IMR-90 (cell line): ENCODE results near the gene ZNF862. TPM values are rescaled to one million over a fixed set of nuclear protein-coding genes. Genes with fewer than 3 reads are reported as not detected.

Experiments used
- ATAC-seq: fragments of 200-7000 bp; cut with Tn5 transposase; 2 replicates; pipeline ENCODE4 v1.9.1; 2020; ENCODE audit warnings: low read depth, mild to moderate bottlenecking, moderate library complexity
- BruUV-seq: library from RNA; stranded (reverse); fragments of 400-500 nt; replicated peaks from 2 replicates; lab custom pipeline; 2021; lab: Mats Ljungman, UMichigan
- CTCF ChIA-PET: fragments of 300-600 bp; formaldehyde crosslinking; extraction: SDS; loops from one replicate; lab custom pipeline; 2021; ENCODE audit warnings: antibody characterized with exemption; lab: Yijun Ruan, JAX
- POLR2A ChIA-PET: fragments of 300-600 bp; sonication (Branson Sonifier 250); formaldehyde crosslinking; loops from one replicate; lab custom pipeline; 2022; ENCODE audit warnings: antibody characterized with exemption; ENCODE audit not compliant: unreplicated experiment; lab: Charles Lee
- DNase-seq: peaks from one replicate; pipeline ENCODE4 v3.0.0; 2013
- H2AFZ ChIP-seq: replicated peaks from 2 replicates; pipeline ENCODE3; 2013; ENCODE audit warnings: low read length, mild to moderate bottlenecking; ENCODE audit not compliant: poor library complexity
- H2AK5ac ChIP-seq: 2 replicates; pipeline ENCODE4 v1.6.1; 2013; ENCODE audit warnings: low read depth, low read length, inconsistent platforms
- H2AK9ac ChIP-seq: replicated peaks from 2 replicates; pipeline ENCODE3; 2013; ENCODE audit warnings: mild to moderate bottlenecking, low read depth, low read length, moderate library complexity; ENCODE audit not compliant: poor library complexity
- H2BK120ac ChIP-seq: 2 replicates; pipeline ENCODE4 v1.6.1; 2013; ENCODE audit warnings: low read depth, low read length, inconsistent platforms
- H2BK15ac ChIP-seq: 3 replicates; pipeline ENCODE4 v1.6.1; 2013; ENCODE audit warnings: low read depth, low read length, inconsistent platforms
- H2BK20ac ChIP-seq: 2 replicates; pipeline ENCODE4 v1.6.1; 2013; ENCODE audit warnings: low read depth, mild to moderate bottlenecking, inconsistent platforms, low read length, moderate library complexity
- H2BK5ac ChIP-seq: 2 replicates; pipeline ENCODE4 v1.6.1; 2013; ENCODE audit warnings: mild to moderate bottlenecking, low read depth, low read length, inconsistent platforms; ENCODE audit not compliant: poor library complexity, severe bottlenecking
- H3K14ac ChIP-seq: replicated peaks from 2 replicates; pipeline ENCODE4 v1.6.1; 2013; ENCODE audit warnings: low read depth, low read length, inconsistent platforms
- H3K18ac ChIP-seq: 2 replicates; pipeline ENCODE4 v1.6.1; 2013; ENCODE audit warnings: low read depth, low read length, control low read depth
- H3K23ac ChIP-seq: 2 replicates; pipeline ENCODE4 v1.6.1; 2013; ENCODE audit warnings: low read depth, low read length, inconsistent platforms
- H3K27ac ChIP-seq: 2 replicates; pipeline ENCODE4 v1.5.1; 2013; ENCODE audit warnings: mild to moderate bottlenecking, control low read depth, low read length; ENCODE audit not compliant: insufficient read depth
- H3K27me3 ChIP-seq: 2 replicates; pipeline ENCODE4 v1.6.1; 2013; ENCODE audit warnings: low read length; ENCODE audit not compliant: control insufficient read depth, insufficient read depth
- H3K36me3 ChIP-seq: 2 replicates; pipeline ENCODE4 v1.6.1; 2013; ENCODE audit warnings: low read length, mixed read lengths; ENCODE audit not compliant: control insufficient read depth, insufficient read depth
- H3K4ac ChIP-seq: 2 replicates; pipeline ENCODE4 v1.6.1; 2013; ENCODE audit warnings: low read depth, low read length, inconsistent platforms
- H3K4me1 ChIP-seq: 2 replicates; pipeline ENCODE4 v1.6.1; 2013; ENCODE audit warnings: low read length, mixed read lengths; ENCODE audit not compliant: control insufficient read depth, insufficient read depth
- H3K4me2 ChIP-seq: 2 replicates; pipeline ENCODE4 v1.6.1; 2013; ENCODE audit warnings: low read depth, mild to moderate bottlenecking, control low read depth, low read length, moderate library complexity
- H3K4me3 ChIP-seq: 2 replicates; pipeline ENCODE4 v1.5.1; 2013; ENCODE audit warnings: low read depth, mild to moderate bottlenecking, control low read depth, low read length, moderate library complexity; ENCODE audit not compliant: insufficient read depth
- H3K56ac ChIP-seq: 2 replicates; pipeline ENCODE4 v1.6.1; 2013; ENCODE audit warnings: low read length, inconsistent platforms; ENCODE audit not compliant: insufficient read depth; ENCODE audit errors: extremely low read depth
- H3K79me1 ChIP-seq, 2 experiments: 2 replicates each; pipeline ENCODE4 v1.6.1; 2013; ENCODE audit warnings: low read length in 2 of 2, inconsistent platforms in 1 of 2, low read depth in 1 of 2
- H3K9ac ChIP-seq: 2 replicates; pipeline ENCODE4 v1.6.1; 2013; ENCODE audit warnings: low read depth, low read length, control low read depth
- H3K9me1 ChIP-seq: 2 replicates; pipeline ENCODE4 v1.6.1; 2013; ENCODE audit warnings: low read length, inconsistent platforms; ENCODE audit not compliant: insufficient read depth
- H3K9me3 ChIP-seq: 2 replicates; pipeline ENCODE4 v1.6.1; 2013; ENCODE audit warnings: low read length; ENCODE audit not compliant: control insufficient read depth, insufficient read depth
- H4K20me1 ChIP-seq: 2 replicates; pipeline ENCODE4 v1.6.1; 2013; ENCODE audit warnings: low read length, inconsistent platforms; ENCODE audit not compliant: insufficient read depth
- H4K5ac ChIP-seq: 2 replicates; pipeline ENCODE4 v1.6.1; 2013; ENCODE audit warnings: mild to moderate bottlenecking, low read depth, low read length, control low read depth
- H4K8ac ChIP-seq, 2 experiments: 2 replicates each; pipeline ENCODE4 v1.6.1; 2013; ENCODE audit warnings: low read depth in 2 of 2, low read length in 2 of 2, control low read depth in 1 of 2, inconsistent platforms in 1 of 2
- H4K91ac ChIP-seq: 2 replicates; pipeline ENCODE4 v1.6.1; 2013; ENCODE audit warnings: low read depth, low read length, inconsistent platforms; ENCODE audit not compliant: insufficient read depth
- FOS ChIP-seq: fragments of 150-350 bp; IDR thresholded peaks from 2 replicates; pipeline ENCODE4 v1.6.1; 2016; ENCODE audit warnings: low read depth, low read length
- MXI1 ChIP-seq: IDR thresholded peaks from 2 replicates; pipeline ENCODE4 v1.6.1; 2012; ENCODE audit warnings: low read depth, mild to moderate bottlenecking, low read length, moderate library complexity, borderline replicate concordance
- RFX5 ChIP-seq: IDR thresholded peaks from 2 replicates; pipeline ENCODE4 v1.8.0; 2012; ENCODE audit warnings: low read depth, mild to moderate bottlenecking, low read length, moderate library complexity
- SMC3 ChIP-seq: fragments of 150-350 bp; IDR thresholded peaks from 2 replicates; pipeline ENCODE4 v1.6.1; 2016; ENCODE audit warnings: low read depth, mild to moderate bottlenecking, antibody characterized with exemption, low read length, moderate library complexity
- WGBS, 2 experiments: methylation state at CpG; one replicate each; pipeline versions ENCODE4 v1.1.5 to v1.1.7; 2013; ENCODE audit warnings: missing lambda C conversion rate in 2 of 2; ENCODE audit not compliant: insufficient read length in 1 of 2; ENCODE audit errors: extremely low coverage in 2 of 2; 5-methylcytosine and 5-hydroxymethylcytosine counted together
- dilution Hi-C: fragments of 300-500 bp; cut with HindIII; formaldehyde crosslinking; loops from one replicate; pipeline ENCODE4 v1.14.3; 2018; ENCODE audit warnings: low sequenced_read_pairs; ENCODE audit not compliant: unreplicated experiment
- in situ Hi-C: fragments of 300-500 bp; cut with MboI; formaldehyde crosslinking; loops from 3 replicates; pipeline ENCODE4 v1.14.3; 2019; ENCODE audit warnings: low sequenced_read_pairs, inconsistent platforms, mixed read lengths
- intact Hi-C: fragments of 100-400 bp; cut with micrococcal nuclease; formaldehyde crosslinking; loops from 2 replicates; pipeline ENCODE4 v1.10.0; 2022
- polyA plus RNA-seq, 3 experiments: library from polyadenylated mRNA; depleted of rRNA; stranded (reverse); fragments of >200 nt; gene quantifications; 2 replicates each; pipeline ENCODE4 v1.2.3, GENCODE V29; 2012; ENCODE audit warnings: low replicate concordance in 1 of 3
- total RNA-seq: library from RNA; depleted of rRNA; stranded (reverse); fragments of >200 nt; gene quantifications from 2 replicates; pipeline ENCODE4 v1.2.3, GENCODE V29; 2012
- TF ChIP-seq, protein P1 (sequence below): fragments of 150-350 bp; IDR thresholded peaks from 2 replicates; pipeline ENCODE4 v1.6.1; 2017; ENCODE audit warnings: mild to moderate bottlenecking, antibody characterized with exemption, low read length, low read depth

The ZNF862 gene
- total and polyA plus RNA-seq, 2 of the 4 experiments (the other 2 are of a cell fraction): 5.9 to 10.8 TPM

DNA sequence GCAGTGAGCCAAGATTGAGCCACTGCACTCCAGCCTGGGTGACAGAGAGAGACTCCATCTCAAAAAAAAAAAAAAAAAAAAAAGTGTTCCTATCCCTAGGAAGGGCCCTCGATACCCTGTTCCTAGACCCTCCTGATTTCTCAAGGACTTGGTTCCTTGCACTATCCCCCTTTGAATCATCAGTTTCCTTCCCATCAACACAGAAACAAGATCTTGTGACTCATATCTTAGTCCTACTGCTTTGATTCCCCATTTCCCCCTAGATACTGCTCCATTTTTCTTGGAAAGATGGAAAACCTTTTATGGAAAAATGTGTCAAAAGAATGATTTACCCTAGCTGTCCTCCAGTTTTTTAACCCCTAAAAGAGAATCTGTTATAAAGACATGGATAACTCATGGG is 1.7 kb upstream of the ZNF862 start:
- DNase-seq: peak; percentile 26
- TF ChIP-seq SMC3 (no peak), MXI1 (no peak), FOS (no peak), RFX5 (no peak)
- TF ChIP-seq, protein P1, sequence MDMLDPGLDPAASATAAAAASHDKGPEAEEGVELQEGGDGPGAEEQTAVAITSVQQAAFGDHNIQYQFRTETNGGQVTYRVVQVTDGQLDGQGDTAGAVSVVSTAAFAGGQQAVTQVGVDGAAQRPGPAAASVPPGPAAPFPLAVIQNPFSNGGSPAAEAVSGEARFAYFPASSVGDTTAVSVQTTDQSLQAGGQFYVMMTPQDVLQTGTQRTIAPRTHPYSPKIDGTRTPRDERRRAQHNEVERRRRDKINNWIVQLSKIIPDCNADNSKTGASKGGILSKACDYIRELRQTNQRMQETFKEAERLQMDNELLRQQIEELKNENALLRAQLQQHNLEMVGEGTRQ: no peak
- POLR2A ChIA-PET: no interaction called here
- Histone ChIP-seq H2AK5ac (no peak overlapping the region), H3K27me3 (peaks cover 17% of the 10 kb centered on the region; the same call in 1 of the 2 replicates), H2AFZ (no peak overlapping the region), H3K23ac (no peak overlapping the region), H4K8ac (no peak overlapping the region), H3K9ac (no peak overlapping the region), H3K4ac (no peak overlapping the region), H3K4me1 (0 out of 2 replicates have a peak, but pooled peaks cover 3% of the 10 kb centered on the region), H3K27ac (no peak overlapping the region), H3K4me2 (no peak overlapping the region), H2BK5ac (no peak overlapping the region), H3K14ac (no peak overlapping the region), H3K56ac (no peak overlapping the region), H3K36me3 (no peaks in the 10 kb centered on the region), H2BK20ac (no peak overlapping the region), H2BK15ac (no peak overlapping the region), H3K18ac (no peak overlapping the region), H3K9me3 (no peaks in the 10 kb centered on the region), H4K91ac (no peak overlapping the region), H4K20me1 (no peaks in the 10 kb centered on the region; the same call in 1 of the 2 replicates), H3K4me3 (no peak overlapping the region), H3K79me1 (peaks cover 10 to 20% of the 10 kb centered on the region in 2 experiments; a peak in 3 of 4 replicates), H4K5ac (no peak overlapping the region), H2BK120ac (no peak overlapping the region), H2AK9ac (no peak overlapping the region), H3K9me1 (peaks cover 4% of the 10 kb centered on the region; the same call in 1 of the 2 replicates)
- in situ Hi-C loops (no loop called here), intact Hi-C loops (no loop called here), dilution Hi-C loops (no loop called here)
- CTCF ChIA-PET: no interaction called here
- BruUV-seq: no TSS peak
- no peak for ATAC-seq
- WGBS, 2 experiments: no CpG with 5 or more reads among the region's 1 CpG
